ENCODE results near the gene PIGK.

The PIGK gene

DNA sequence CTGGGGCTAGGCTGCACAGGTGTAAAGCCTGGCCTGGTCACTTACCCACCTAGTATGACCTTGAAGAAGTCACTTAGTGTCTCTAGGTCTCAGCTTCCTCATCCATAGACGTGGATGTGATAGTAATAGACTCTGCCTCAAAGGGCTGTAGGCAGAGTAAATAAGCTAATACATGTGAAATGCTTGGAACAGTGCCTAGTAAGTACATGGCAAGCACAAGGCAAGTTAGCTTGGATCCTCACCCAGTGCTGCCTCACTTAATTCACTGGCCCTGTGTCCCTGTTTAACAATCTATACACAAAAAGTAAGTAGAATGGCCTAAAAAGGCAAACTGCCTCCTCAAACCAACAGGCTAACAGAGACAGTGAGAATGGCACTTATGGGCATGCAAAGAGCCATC lies 167.8 kb downstream of the PIGK start:
- Histone ChIP-seq H3K9ac (ENCODE audit: low read length) (no peak overlapping the region), H3K4me3 (ENCODE audit: low read length) (no peak overlapping the region), H3K27me3 (ENCODE audit: control insufficient read depth, insufficient read depth, low read length) (no peaks in the 10 kb centered on the region), H3K36me3 (ENCODE audit: control insufficient read depth, insufficient read depth, low read length) (no peaks in the 10 kb centered on the region), H3K4me1 (ENCODE audit: control insufficient read depth, insufficient read depth, low read length) (no peaks in the 10 kb centered on the region), H3K9me3 (ENCODE audit: control insufficient read depth, low read length) (no peaks in the 10 kb centered on the region)

DNA sequence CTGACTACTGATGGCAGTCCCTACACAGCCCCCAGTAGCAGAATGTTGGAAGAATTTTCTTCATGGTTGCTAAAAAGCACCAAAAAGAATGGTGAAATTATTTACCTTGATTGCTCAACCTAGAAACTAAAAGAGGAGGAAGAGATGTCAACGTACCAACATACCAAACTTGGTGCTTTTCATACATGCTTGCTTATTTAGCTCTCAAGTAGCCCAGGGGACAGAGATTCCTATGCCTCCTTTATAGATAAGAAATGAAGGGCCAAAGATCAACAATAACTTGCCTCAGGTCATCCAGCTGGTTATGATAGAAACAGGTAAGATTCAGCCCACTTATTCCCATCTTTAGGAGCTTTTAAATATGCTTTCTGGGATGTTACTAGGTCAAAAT lies 170.6 kb downstream of the PIGK start:
- Histone ChIP-seq H3K9me3 (ENCODE audit: control insufficient read depth, low read length) (no peaks in the 10 kb centered on the region), H3K36me3 (ENCODE audit: control insufficient read depth, insufficient read depth, low read length) (no peaks in the 10 kb centered on the region), H3K9ac (ENCODE audit: low read length) (no peak overlapping the region), H3K27me3 (ENCODE audit: control insufficient read depth, insufficient read depth, low read length) (no peaks in the 10 kb centered on the region), H3K4me1 (ENCODE audit: control insufficient read depth, insufficient read depth, low read length) (no peaks in the 10 kb centered on the region), H3K4me3 (ENCODE audit: low read length) (no peak overlapping the region)

DNA sequence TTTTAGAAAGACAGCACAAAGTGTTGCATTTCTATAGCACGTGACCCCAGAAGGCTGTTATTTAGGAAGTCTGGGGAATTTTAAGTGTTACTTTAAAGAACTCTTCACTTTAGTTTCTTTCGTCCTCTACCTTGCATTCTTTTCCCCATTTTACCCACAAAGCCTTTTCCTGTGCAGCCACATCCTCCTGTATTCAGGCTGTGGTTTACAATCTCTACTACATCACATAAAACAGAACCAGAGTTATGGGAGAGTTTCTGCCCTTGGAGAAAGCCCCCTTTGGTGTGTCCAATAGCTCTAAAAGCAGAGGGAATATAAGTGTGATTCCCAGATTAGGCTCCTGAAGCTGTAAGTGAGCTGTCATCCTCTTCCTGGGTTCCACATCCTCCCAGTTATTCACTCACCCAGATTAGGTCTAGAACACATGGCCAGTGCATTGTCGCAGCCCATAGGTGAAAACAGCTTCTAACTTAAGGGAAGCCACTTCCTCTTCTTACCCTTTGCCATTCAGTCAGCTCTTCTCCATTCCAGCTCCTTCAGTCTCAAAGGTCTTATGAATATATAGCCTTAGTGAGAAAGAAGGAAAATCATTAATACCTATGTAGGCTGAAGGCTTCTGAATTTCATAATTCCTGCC lies 171.1 kb downstream of the PIGK start:
- H3K9me3 ChIP-seq (ENCODE audit: control insufficient read depth, low read length) = no peaks in the 10 kb centered on the region
- no peaks in the 10 kb centered on the region for H3K36me3 ChIP-seq (ENCODE audit: control insufficient read depth, insufficient read depth, low read length)
- H3K9ac ChIP-seq (ENCODE audit: low read length) = no peak overlapping the region
- H3K27me3 ChIP-seq (ENCODE audit: control insufficient read depth, insufficient read depth, low read length) = no peaks in the 10 kb centered on the region
- no peaks in the 10 kb centered on the region for H3K4me1 ChIP-seq (ENCODE audit: control insufficient read depth, insufficient read depth, low read length)
- no peak overlapping the region for H3K4me3 ChIP-seq (ENCODE audit: low read length)

DNA sequence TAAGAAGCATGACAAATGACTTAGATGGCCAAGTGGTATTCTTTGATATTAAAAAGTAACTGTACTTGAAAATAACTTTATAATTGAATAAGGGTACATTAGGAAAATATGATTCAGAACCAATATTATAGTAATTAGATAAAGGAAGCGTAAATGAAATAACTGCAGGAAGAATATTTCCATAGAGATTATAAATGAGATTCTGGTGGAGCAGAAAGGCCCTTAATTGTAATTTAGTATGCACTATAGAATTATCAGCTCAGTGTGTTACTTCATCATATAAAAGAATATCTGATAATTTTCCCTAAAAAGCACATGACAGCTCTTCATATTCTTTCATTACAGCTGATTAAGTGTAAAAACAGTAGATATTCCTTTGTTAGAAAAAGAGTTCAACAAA lies 171.7 kb downstream of the PIGK start:
- H3K36me3 ChIP-seq (ENCODE audit: control insufficient read depth, insufficient read depth, low read length) = no peaks in the 10 kb centered on the region
- H3K4me3 ChIP-seq (ENCODE audit: low read length) = no peak overlapping the region
- no peaks in the 10 kb centered on the region for H3K9me3 ChIP-seq (ENCODE audit: control insufficient read depth, low read length)
- no peaks in the 10 kb centered on the region for H3K4me1 ChIP-seq (ENCODE audit: control insufficient read depth, insufficient read depth, low read length)
- no peak overlapping the region for H3K9ac ChIP-seq (ENCODE audit: low read length)
- H3K27me3 ChIP-seq (ENCODE audit: control insufficient read depth, insufficient read depth, low read length) = no peaks in the 10 kb centered on the region

DNA sequence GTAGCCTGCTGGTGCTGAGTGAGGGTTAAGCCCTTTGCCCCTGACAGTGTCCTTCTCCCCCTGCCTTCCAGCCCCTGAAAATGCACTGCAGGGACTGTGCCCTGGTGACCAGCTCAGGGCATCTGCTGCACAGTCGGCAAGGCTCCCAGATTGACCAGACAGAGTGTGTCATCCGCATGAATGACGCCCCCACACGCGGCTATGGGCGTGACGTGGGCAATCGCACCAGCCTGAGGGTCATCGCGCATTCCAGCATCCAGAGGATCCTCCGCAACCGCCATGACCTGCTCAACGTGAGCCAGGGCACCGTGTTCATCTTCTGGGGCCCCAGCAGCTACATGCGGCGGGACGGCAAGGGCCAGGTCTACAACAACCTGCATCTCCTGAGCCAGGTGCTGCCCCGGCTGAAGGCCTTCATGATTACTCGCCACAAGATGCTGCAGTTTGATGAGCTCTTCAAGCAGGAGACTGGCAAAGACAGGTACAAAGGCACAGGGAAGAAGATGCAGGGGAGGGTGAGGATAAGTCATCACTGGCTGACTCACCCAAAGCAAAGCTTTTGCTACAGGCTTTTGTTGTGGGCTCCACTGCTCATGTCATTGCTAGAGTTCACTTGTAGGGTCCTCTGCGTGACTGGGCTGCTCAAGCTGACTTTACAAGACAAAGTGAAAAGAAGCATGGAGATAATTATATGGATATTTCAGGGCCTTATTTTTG lies 174.9 kb downstream of the PIGK start:
- Histone ChIP-seq H3K4me1 (ENCODE audit: control insufficient read depth, insufficient read depth, low read length) (no peaks in the 10 kb centered on the region), H3K9me3 (ENCODE audit: control insufficient read depth, low read length) (no peaks in the 10 kb centered on the region), H3K36me3 (ENCODE audit: control insufficient read depth, insufficient read depth, low read length) (no peaks in the 10 kb centered on the region), H3K9ac (ENCODE audit: low read length) (no peak overlapping the region), H3K27me3 (ENCODE audit: control insufficient read depth, insufficient read depth, low read length) (no peaks in the 10 kb centered on the region), H3K4me3 (ENCODE audit: low read length) (no peak overlapping the region)

DNA sequence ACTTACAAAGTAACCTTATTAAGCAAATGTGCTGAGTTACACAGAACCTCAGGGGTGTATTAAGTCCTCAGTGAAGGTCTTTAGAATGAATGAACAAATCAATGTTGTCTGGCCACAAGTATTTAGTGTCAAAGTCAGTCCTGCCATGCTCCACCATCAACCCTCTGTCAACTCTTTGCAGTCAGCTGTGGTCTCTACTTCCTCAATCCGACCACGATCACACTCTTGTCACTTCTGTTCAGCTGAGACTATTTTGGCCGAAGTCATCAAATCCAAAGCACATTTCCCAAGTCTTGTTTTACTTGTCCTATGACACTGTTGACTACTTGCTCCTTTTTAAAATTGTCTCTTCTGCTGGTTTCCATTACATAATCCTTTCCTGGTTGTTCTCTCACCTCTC lies 178.4 kb downstream of the PIGK start:
- H3K4me1 ChIP-seq (ENCODE audit: control insufficient read depth, insufficient read depth, low read length) = no peaks in the 10 kb centered on the region
- no peaks in the 10 kb centered on the region for H3K36me3 ChIP-seq (ENCODE audit: control insufficient read depth, insufficient read depth, low read length)
- H3K27me3 ChIP-seq (ENCODE audit: control insufficient read depth, insufficient read depth, low read length) = no peaks in the 10 kb centered on the region
- H3K9ac ChIP-seq (ENCODE audit: low read length) = no peak overlapping the region
- no peaks in the 10 kb centered on the region for H3K9me3 ChIP-seq (ENCODE audit: control insufficient read depth, low read length)
- no peak overlapping the region for H3K4me3 ChIP-seq (ENCODE audit: low read length)

DNA sequence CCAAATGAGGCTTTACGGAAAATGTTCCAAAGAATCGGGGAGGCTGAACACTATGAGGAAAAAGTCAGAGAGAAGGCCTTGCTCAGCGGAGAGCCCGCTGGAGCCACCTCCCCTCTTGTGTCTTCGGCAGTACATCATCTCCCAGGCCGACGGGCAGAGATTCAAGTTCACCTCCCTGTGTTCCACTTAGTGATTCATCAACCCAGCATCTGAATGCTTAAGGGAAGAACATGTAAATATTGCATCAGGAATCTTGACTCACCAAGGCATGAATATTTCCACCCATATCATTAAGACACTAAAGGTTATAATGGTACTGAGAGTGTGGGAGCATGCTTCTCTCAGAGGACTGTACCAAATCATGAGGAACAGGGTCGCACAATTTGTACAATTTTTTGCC lies 179.5 kb downstream of the PIGK start:
- Histone ChIP-seq H3K36me3 (ENCODE audit: control insufficient read depth, insufficient read depth, low read length) (no peaks in the 10 kb centered on the region), H3K27me3 (ENCODE audit: control insufficient read depth, insufficient read depth, low read length) (no peaks in the 10 kb centered on the region), H3K9me3 (ENCODE audit: control insufficient read depth, low read length) (no peaks in the 10 kb centered on the region), H3K4me3 (ENCODE audit: low read length) (no peak overlapping the region), H3K4me1 (ENCODE audit: control insufficient read depth, insufficient read depth, low read length) (no peaks in the 10 kb centered on the region), H3K9ac (ENCODE audit: low read length) (no peak overlapping the region)

DNA sequence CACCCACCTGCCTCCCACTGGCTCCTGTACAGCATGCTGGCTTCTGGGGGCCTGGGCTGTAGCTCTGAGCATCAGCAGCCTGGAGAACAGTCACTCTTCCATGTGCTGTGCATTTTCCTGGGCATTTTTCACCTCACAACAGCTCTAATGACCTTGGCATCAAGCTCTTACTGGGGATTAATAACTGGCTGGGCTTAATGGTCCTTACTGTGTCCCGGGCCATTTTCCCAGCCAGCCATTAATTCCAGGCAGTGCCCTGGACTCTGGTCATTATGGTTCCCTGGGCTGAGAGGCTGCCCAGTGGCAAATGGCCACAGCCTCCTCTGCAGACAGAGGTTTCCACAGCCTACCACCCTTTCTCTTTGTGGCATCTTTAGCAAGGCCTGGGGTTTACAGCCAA lies 180.1 kb downstream of the PIGK start:
- Histone ChIP-seq H3K9ac (ENCODE audit: low read length) (no peak overlapping the region), H3K27me3 (ENCODE audit: control insufficient read depth, insufficient read depth, low read length) (no peaks in the 10 kb centered on the region), H3K36me3 (ENCODE audit: control insufficient read depth, insufficient read depth, low read length) (no peaks in the 10 kb centered on the region), H3K9me3 (ENCODE audit: control insufficient read depth, low read length) (no peaks in the 10 kb centered on the region), H3K4me1 (ENCODE audit: control insufficient read depth, insufficient read depth, low read length) (no peaks in the 10 kb centered on the region), H3K4me3 (ENCODE audit: low read length) (no peak overlapping the region)
